ENCODE measurements around the gene PTAR1.
"Not testable (repeated sequence)": the region's sequence is repeated elsewhere in the genome, so short reads cannot be mapped to it uniquely, and the experiment has no call there.

The PTAR1 gene

GRCh38 chr9:69805962-69806515 lies 46.2 kb upstream of the PTAR1 start:
- no peaks in the 10 kb centered on the region for H3K9me3 ChIP-seq (replicated peaks; ENCODE audit: insufficient read depth, low read length)
- no peak overlapping the region for H3K9ac ChIP-seq (ENCODE audit: low read length)
- H3K9me2 ChIP-seq (replicated peaks; ENCODE audit: insufficient read depth, low read length) = no peaks in the 10 kb centered on the region
- H3K27me3 ChIP-seq (replicated peaks; ENCODE audit: insufficient read depth, low read length) = no peaks in the 10 kb centered on the region
- DNase-seq = no peak
- no peaks in the 10 kb centered on the region for H3K36me3 ChIP-seq (replicated peaks; ENCODE audit: insufficient read depth, low read length)
- H3K27ac ChIP-seq (ENCODE audit: low read length) = no peak overlapping the region
- no peaks in the 10 kb centered on the region for H4K20me1 ChIP-seq (ENCODE audit: insufficient read depth, low read length)
- no peak overlapping the region for H3K4me2 ChIP-seq (ENCODE audit: low read depth, low read length)
- no peak overlapping the region for H2AFZ ChIP-seq (ENCODE audit: low read length)
- H3F3A ChIP-seq (ENCODE audit: insufficient read depth, low read length) = no peaks in the 10 kb centered on the region
- H3K4me1 ChIP-seq (ENCODE audit: low read length) = peaks cover 6% of the 10 kb centered on the region; the same call in 1 of the 2 replicates
- no peak for TF ChIP-seq EZH2phosphoT487 (IDR thresholded peaks at IDR 0.05; ENCODE audit: low read length)
- TF ChIP-seq CTCF (IDR thresholded peaks at IDR 0.05; ENCODE audit: low read length) = no peak
- TF ChIP-seq EZH2 (optimal IDR thresholded peaks at IDR 0.05; ENCODE audit: low read depth, low read length) = no peak
- no peak overlapping the region for H3K4me3 ChIP-seq (ENCODE audit: low read length)
- H3K79me2 ChIP-seq (ENCODE audit: low read length) = no peaks in the 10 kb centered on the region

GRCh38 chr9:69801989-69802388 lies 42.2 kb upstream of the PTAR1 start:
- TF ChIP-seq EZH2phosphoT487 (IDR thresholded peaks at IDR 0.05; ENCODE audit: low read length) (no peak), EZH2 (optimal IDR thresholded peaks at IDR 0.05; ENCODE audit: low read depth, low read length) (no peak), CTCF (IDR thresholded peaks at IDR 0.05; ENCODE audit: low read length) (no peak)
- H4K20me1 ChIP-seq (ENCODE audit: insufficient read depth, low read length) = no peaks in the 10 kb centered on the region
- no peak overlapping the region for H3K4me2 ChIP-seq (ENCODE audit: low read depth, low read length)

GRCh38 chr9:69800027-69800426 lies 40.2 kb upstream of the PTAR1 start:
- H3K4me1 ChIP-seq (ENCODE audit: low read length); DNase-seq; H4K20me1 ChIP-seq (ENCODE audit: insufficient read depth, low read length); H3K27me3 ChIP-seq (replicated peaks; ENCODE audit: insufficient read depth, low read length); H3K27ac ChIP-seq (ENCODE audit: low read length); H3K9ac ChIP-seq (ENCODE audit: low read length); H2AFZ ChIP-seq (ENCODE audit: low read length); H3K4me2 ChIP-seq (ENCODE audit: low read depth, low read length); H3K9me2 ChIP-seq (replicated peaks; ENCODE audit: insufficient read depth, low read length); H3K36me3 ChIP-seq (replicated peaks; ENCODE audit: insufficient read depth, low read length); H3K79me2 ChIP-seq (ENCODE audit: low read length); H3K9me3 ChIP-seq (replicated peaks; ENCODE audit: insufficient read depth, low read length); H3K4me3 ChIP-seq (ENCODE audit: low read length); H3F3A ChIP-seq (ENCODE audit: insufficient read depth, low read length): not testable (repeated sequence)

More at GRCh38 chr9:69801989-69802388, 42.2 kb upstream of the PTAR1 start:
- Histone ChIP-seq H3K4me3 (ENCODE audit: low read length) (no peak overlapping the region), H3K9me3 (replicated peaks; ENCODE audit: insufficient read depth, low read length) (no peaks in the 10 kb centered on the region), H3K36me3 (replicated peaks; ENCODE audit: insufficient read depth, low read length) (no peaks in the 10 kb centered on the region), H3K9me2 (replicated peaks; ENCODE audit: insufficient read depth, low read length) (no peaks in the 10 kb centered on the region), H2AFZ (ENCODE audit: low read length) (no peak overlapping the region), H3K79me2 (ENCODE audit: low read length) (no peaks in the 10 kb centered on the region), H3K27ac (ENCODE audit: low read length) (no peak overlapping the region), H3K4me1 (ENCODE audit: low read length) (peaks cover 6% of the 10 kb centered on the region; the same call in 1 of the 2 replicates), H3F3A (ENCODE audit: insufficient read depth, low read length) (no peaks in the 10 kb centered on the region), H3K9ac (ENCODE audit: low read length) (no peak overlapping the region), H3K27me3 (replicated peaks; ENCODE audit: insufficient read depth, low read length) (no peaks in the 10 kb centered on the region)
- DNase-seq = no peak

- not testable (repeated sequence) for H2AFZ ChIP-seq (ENCODE audit: low read length); H3K79me2 ChIP-seq (ENCODE audit: low read length); H3K4me1 ChIP-seq (ENCODE audit: low read length); DNase-seq; H3K9me3 ChIP-seq (replicated peaks; ENCODE audit: insufficient read depth, low read length); H3K27me3 ChIP-seq (replicated peaks; ENCODE audit: insufficient read depth, low read length); H3K9ac ChIP-seq (ENCODE audit: low read length); H4K20me1 ChIP-seq (ENCODE audit: insufficient read depth, low read length); H3K4me2 ChIP-seq (ENCODE audit: low read depth, low read length); H3K4me3 ChIP-seq (ENCODE audit: low read length); H3F3A ChIP-seq (ENCODE audit: insufficient read depth, low read length); H3K9me2 ChIP-seq (replicated peaks; ENCODE audit: insufficient read depth, low read length); H3K36me3 ChIP-seq (replicated peaks; ENCODE audit: insufficient read depth, low read length); H3K27ac ChIP-seq (ENCODE audit: low read length)
Measured at GRCh38 chr9:69799521-69799920, 39.7 kb upstream of the PTAR1 start.

Data from MM.1S (cell line).